HFFc6 (cell line): ENCODE data around the gene MLEC. TPM values are rescaled to one million over a fixed set of nuclear protein-coding genes. Genes with fewer than 3 reads are reported as not detected.

Experiments used
- DNase-seq: peaks from one replicate; pipeline ENCODE4 v3.0.0-alpha.2; 2018
- H3K27ac Mint-ChIP-seq: 2 replicates; pipeline ENCODE4 v1.8.0; 2020; ENCODE audit warnings: mild to moderate bottlenecking, mixed read lengths
- H3K27me3 Mint-ChIP-seq: 2 replicates; pipeline ENCODE4 v1.8.0; 2021; ENCODE audit warnings: mild to moderate bottlenecking, moderate library complexity, mixed read lengths; ENCODE audit not compliant: insufficient read depth
- H3K36me3 Mint-ChIP-seq: 2 replicates; pipeline ENCODE4 v1.8.0; 2021; ENCODE audit warnings: low read depth, mixed read lengths
- H3K4me1 Mint-ChIP-seq: 2 replicates; pipeline ENCODE4 v1.8.0; 2020; ENCODE audit warnings: low read depth, mixed read lengths
- H3K4me3 Mint-ChIP-seq: 2 replicates; pipeline ENCODE4 v1.8.0; 2020; ENCODE audit warnings: mild to moderate bottlenecking, moderate library complexity, mixed read lengths
- H3K9me3 Mint-ChIP-seq: 2 replicates; pipeline ENCODE4 v1.8.0; 2020; ENCODE audit warnings: mild to moderate bottlenecking, mixed read lengths
- CTCF ChIP-seq: fragments of 200-600 bp; sonication (generic); IDR thresholded peaks from 2 replicates; pipeline ENCODE4 v1.5.0; 2021; ENCODE audit warnings: antibody characterized with exemption, mild to moderate bottlenecking
- total RNA-seq, 6 experiments: library from RNA; stranded (reverse); fragmentation: NEBNext Ultra II Directional; extraction: Animal tissue kit (Norgen Biotek cat#: 25700); gene quantifications; 2 replicates in 1 of 6; 3 replicates in 5 of 6; pipeline ENCODE4 v1.2.3, GENCODE V29; 2021

MLEC gene
- total RNA-seq, 6 experiments from 2014 or later, result 195 to 241 (median 209) TPM

GRCh38 chr12:120737557-120738251 lies 50.8 kb downstream of the MLEC start:
- no peak for DNase-seq
- H3K27me3 Mint-ChIP-seq, result peaks cover 1% of the 10 kb centered on the region; the same call in 1 of the 2 replicates
- TF ChIP-seq CTCF, result no peak
- H3K27ac Mint-ChIP-seq, result no peak overlapping the region
- H3K9me3 Mint-ChIP-seq, result no peaks in the 10 kb centered on the region
- no peak overlapping the region for H3K4me3 Mint-ChIP-seq
- no peaks in the 10 kb centered on the region for H3K4me1 Mint-ChIP-seq
- no peaks in the 10 kb centered on the region for H3K36me3 Mint-ChIP-seq

- H3K27ac Mint-ChIP-seq, result no peak overlapping the region
- H3K4me1 Mint-ChIP-seq, result no peaks in the 10 kb centered on the region
- TF ChIP-seq CTCF, result no peak
- no peaks in the 10 kb centered on the region for H3K36me3 Mint-ChIP-seq
- H3K9me3 Mint-ChIP-seq, result no peaks in the 10 kb centered on the region
- H3K27me3 Mint-ChIP-seq, result peaks cover 1% of the 10 kb centered on the region; the same call in 1 of the 2 replicates
- no peak for DNase-seq
- H3K4me3 Mint-ChIP-seq, result no peak overlapping the region
Measured at GRCh38 chr12:120738252-120739030, 51.5 kb downstream of the MLEC start.

- Mint-ChIP-seq H3K27me3 (peaks cover 1% of the 10 kb centered on the region; the same call in 1 of the 2 replicates), H3K36me3 (no peaks in the 10 kb centered on the region), H3K4me1 (no peaks in the 10 kb centered on the region), H3K4me3 (no peak overlapping the region), H3K27ac (no peak overlapping the region), H3K9me3 (no peaks in the 10 kb centered on the region)
- no peak for TF ChIP-seq CTCF
- DNase-seq, result no peak
Measured at GRCh38 chr12:120739031-120739762, 52.2 kb downstream of the MLEC start.

- Mint-ChIP-seq H3K4me1 (no peaks in the 10 kb centered on the region), H3K27me3 (peaks cover 1% of the 10 kb centered on the region; the same call in 1 of the 2 replicates), H3K36me3 (no peaks in the 10 kb centered on the region), H3K9me3 (no peaks in the 10 kb centered on the region), H3K4me3 (no peak overlapping the region), H3K27ac (no peak overlapping the region)
- no peak for TF ChIP-seq CTCF
- DNase-seq, result no peak
Measured at GRCh38 chr12:120739821-120740613, 53.1 kb downstream of the MLEC start.

- Mint-ChIP-seq H3K9me3 (no peaks in the 10 kb centered on the region), H3K4me3 (no peak overlapping the region), H3K27ac (no peak overlapping the region), H3K36me3 (no peaks in the 10 kb centered on the region), H3K4me1 (no peaks in the 10 kb centered on the region), H3K27me3 (peaks cover 1% of the 10 kb centered on the region; the same call in 1 of the 2 replicates)
- DNase-seq, result no peak
- TF ChIP-seq CTCF, result no peak
Measured at GRCh38 chr12:120740871-120741270, 53.9 kb downstream of the MLEC start.
